ENCODE results near the gene PRTN3.

PRTN3 gene

GRCh38 chr19:798415-799075 is 42.3 kb upstream of the PRTN3 start:
- Histone ChIP-seq H3K9me3 (replicated peaks; ENCODE audit: low read length) (no peaks in the 10 kb centered on the region), H3K36me3 (ENCODE audit: insufficient read depth, low read length) (peaks cover 52% of the 10 kb centered on the region), H3K4me1 (ENCODE audit: control insufficient read depth, insufficient read depth, low read length) (peaks cover 53% of the 10 kb centered on the region), H3K9ac (ENCODE audit: low read depth, low read length) (peak overlapping the region; percentile 93), H3K4me2 (ENCODE audit: low read length) (peak overlapping the region; percentile 100), H3K4me3 (ENCODE audit: low read length) (peak overlapping the region; percentile 85), H3K27me3 (ENCODE audit: control insufficient read depth, insufficient read depth, low read length) (no peaks in the 10 kb centered on the region)

GRCh38 chr19:799076-799881 is 41.5 kb upstream of the PRTN3 start:
- Histone ChIP-seq H3K4me3 (ENCODE audit: low read length) (peak overlapping the region; percentile 85), H3K9ac (ENCODE audit: low read depth, low read length) (peak overlapping the region; percentile 93), H3K4me2 (ENCODE audit: low read length) (peak overlapping the region; percentile 100), H3K9me3 (replicated peaks; ENCODE audit: low read length) (no peaks in the 10 kb centered on the region), H3K36me3 (ENCODE audit: insufficient read depth, low read length) (peaks cover 60% of the 10 kb centered on the region), H3K4me1 (ENCODE audit: control insufficient read depth, insufficient read depth, low read length) (peaks cover 53% of the 10 kb centered on the region), H3K27me3 (ENCODE audit: control insufficient read depth, insufficient read depth, low read length) (no peaks in the 10 kb centered on the region)

- H3K9ac ChIP-seq (ENCODE audit: low read depth, low read length): peak overlapping the region; percentile 93
Observed at GRCh38 chr19:800360-801029, 40.3 kb upstream of the PRTN3 start.

GRCh38 chr19:801030-801860 is 39.6 kb upstream of the PRTN3 start:
- Histone ChIP-seq H3K4me1 (ENCODE audit: control insufficient read depth, insufficient read depth, low read length) (peaks cover 42% of the 10 kb centered on the region), H3K4me2 (ENCODE audit: low read length) (peak overlapping the region; percentile 100), H3K9me3 (replicated peaks; ENCODE audit: low read length) (no peaks in the 10 kb centered on the region), H3K9ac (ENCODE audit: low read depth, low read length) (peak overlapping the region; percentile 93), H3K36me3 (ENCODE audit: insufficient read depth, low read length) (peaks cover 79% of the 10 kb centered on the region), H3K4me3 (ENCODE audit: low read length) (peak overlapping the region; percentile 85), H3K27me3 (ENCODE audit: control insufficient read depth, insufficient read depth, low read length) (no peaks in the 10 kb centered on the region)

More at GRCh38 chr19:800360-801029, 40.3 kb upstream of the PRTN3 start:
- peak overlapping the region; percentile 100 for H3K4me2 ChIP-seq (ENCODE audit: low read length)
- H3K4me1 ChIP-seq (ENCODE audit: control insufficient read depth, insufficient read depth, low read length): peaks cover 49% of the 10 kb centered on the region
- no peaks in the 10 kb centered on the region for H3K27me3 ChIP-seq (ENCODE audit: control insufficient read depth, insufficient read depth, low read length)
- peak overlapping the region; percentile 85 for H3K4me3 ChIP-seq (ENCODE audit: low read length)
- peaks cover 72% of the 10 kb centered on the region for H3K36me3 ChIP-seq (ENCODE audit: insufficient read depth, low read length)
- H3K9me3 ChIP-seq (replicated peaks; ENCODE audit: low read length): no peaks in the 10 kb centered on the region

GRCh38 chr19:801861-802497 is 38.8 kb upstream of the PRTN3 start:
- Histone ChIP-seq H3K4me3 (ENCODE audit: low read length) (peak overlapping the region; percentile 85), H3K27me3 (ENCODE audit: control insufficient read depth, insufficient read depth, low read length) (no peaks in the 10 kb centered on the region), H3K9ac (ENCODE audit: low read depth, low read length) (peak overlapping the region; percentile 93), H3K4me2 (ENCODE audit: low read length) (peak overlapping the region; percentile 100), H3K4me1 (ENCODE audit: control insufficient read depth, insufficient read depth, low read length) (peaks cover 39% of the 10 kb centered on the region), H3K9me3 (replicated peaks; ENCODE audit: low read length) (no peaks in the 10 kb centered on the region), H3K36me3 (ENCODE audit: insufficient read depth, low read length) (peaks cover 87% of the 10 kb centered on the region)

- H3K4me1 ChIP-seq (ENCODE audit: control insufficient read depth, insufficient read depth, low read length): peaks cover 39% of the 10 kb centered on the region
- H3K4me3 ChIP-seq (ENCODE audit: low read length): peak overlapping the region; percentile 85
- H3K27me3 ChIP-seq (ENCODE audit: control insufficient read depth, insufficient read depth, low read length): no peaks in the 10 kb centered on the region
- no peaks in the 10 kb centered on the region for H3K9me3 ChIP-seq (replicated peaks; ENCODE audit: low read length)
- H3K36me3 ChIP-seq (ENCODE audit: insufficient read depth, low read length): peaks cover 93% of the 10 kb centered on the region
- H3K4me2 ChIP-seq (ENCODE audit: low read length): peak overlapping the region; percentile 100
- peak overlapping the region; percentile 93 for H3K9ac ChIP-seq (ENCODE audit: low read depth, low read length)
Observed at GRCh38 chr19:802498-803098, 38.2 kb upstream of the PRTN3 start.

- no peaks in the 10 kb centered on the region for H3K27me3 ChIP-seq (ENCODE audit: control insufficient read depth, insufficient read depth, low read length)
- H3K4me2 ChIP-seq (ENCODE audit: low read length): peak overlapping the region; percentile 100
- H3K4me1 ChIP-seq (ENCODE audit: control insufficient read depth, insufficient read depth, low read length): peaks cover 39% of the 10 kb centered on the region
- peaks cover 98% of the 10 kb centered on the region for H3K36me3 ChIP-seq (ENCODE audit: insufficient read depth, low read length)
- no peaks in the 10 kb centered on the region for H3K9me3 ChIP-seq (replicated peaks; ENCODE audit: low read length)
- no peak overlapping the region for H3K9ac ChIP-seq (ENCODE audit: low read depth, low read length)
- peak overlapping the region; percentile 85 for H3K4me3 ChIP-seq (ENCODE audit: low read length)
Observed at GRCh38 chr19:803099-803561, 37.7 kb upstream of the PRTN3 start.

GRCh38 chr19:803686-804418 is 36.9 kb upstream of the PRTN3 start:
- Histone ChIP-seq H3K4me3 (ENCODE audit: low read length) (no peak overlapping the region), H3K9me3 (replicated peaks; ENCODE audit: low read length) (no peaks in the 10 kb centered on the region), H3K27me3 (ENCODE audit: control insufficient read depth, insufficient read depth, low read length) (no peaks in the 10 kb centered on the region), H3K4me2 (ENCODE audit: low read length) (no peak overlapping the region), H3K9ac (ENCODE audit: low read depth, low read length) (no peak overlapping the region), H3K36me3 (ENCODE audit: insufficient read depth, low read length) (peaks cover 93% of the 10 kb centered on the region), H3K4me1 (ENCODE audit: control insufficient read depth, insufficient read depth, low read length) (peaks cover 39% of the 10 kb centered on the region)

- Histone ChIP-seq H3K9me3 (replicated peaks; ENCODE audit: low read length) (no peaks in the 10 kb centered on the region), H3K36me3 (ENCODE audit: insufficient read depth, low read length) (peaks cover 93% of the 10 kb centered on the region), H3K4me2 (ENCODE audit: low read length) (no peak overlapping the region), H3K27me3 (ENCODE audit: control insufficient read depth, insufficient read depth, low read length) (no peaks in the 10 kb centered on the region), H3K4me1 (ENCODE audit: control insufficient read depth, insufficient read depth, low read length) (peaks cover 35% of the 10 kb centered on the region), H3K4me3 (ENCODE audit: low read length) (no peak overlapping the region), H3K9ac (ENCODE audit: low read depth, low read length) (no peak overlapping the region)
Observed at GRCh38 chr19:804419-805165, 36.2 kb upstream of the PRTN3 start.

All from skeletal muscle satellite cell (primary cell).